ENCODE measurements around the gene TTC38.

GRCh38 chr22:46239261-46240048, 28.4 kb upstream of the TTC38 start:
- TF ChIP-seq CTCF (IDR thresholded peaks at IDR 0.05) (no peak), POLR2A (IDR thresholded peaks at IDR 0.05) (no peak), POLR2AphosphoS5 (IDR thresholded peaks at IDR 0.05) (no peak)
